Karpas-422 (cell line): Measurements from ENCODE around the gene ARL4C. TPM values are rescaled to one million over a fixed set of nuclear protein-coding genes. Genes with fewer than 3 reads are reported as not detected.
"Not testable (repeated sequence)": the region's sequence is repeated elsewhere in the genome, so short reads cannot be mapped to it uniquely, and the experiment has no call there.

Source experiments
- DNase-seq: peaks from one replicate; pipeline ENCODE4 v3.0.0-alpha.2; 2015
- H2AFZ ChIP-seq: fragments of 200-600 bp; sonication (generic); 2 replicates; pipeline ENCODE4 v1.6.1; 2014; ENCODE audit warnings: antibody characterized with exemption, low read length, mixed read lengths
- H3K27ac ChIP-seq: fragments of 200-600 bp; sonication (generic); 2 replicates; pipeline ENCODE4 v1.5.1; 2014; ENCODE audit warnings: mild to moderate bottlenecking, low read length, moderate library complexity
- H3K27me3 ChIP-seq: fragments of 200-600 bp; sonication (generic); 2 replicates; pipeline ENCODE4 v1.6.1; 2014; ENCODE audit warnings: low read length, mixed read lengths
- H3K36me3 ChIP-seq: fragments of 200-600 bp; sonication (generic); 2 replicates; pipeline ENCODE4 v1.6.1; 2014; ENCODE audit warnings: low read length, mixed read lengths; ENCODE audit not compliant: insufficient read depth
- H3K4me1 ChIP-seq: fragments of 200-600 bp; sonication (generic); 2 replicates; pipeline ENCODE4 v1.6.1; 2014; ENCODE audit warnings: mild to moderate bottlenecking, low read length, mixed read lengths
- H3K4me2 ChIP-seq: fragments of 200-600 bp; sonication (generic); 2 replicates; pipeline ENCODE4 v1.6.1; 2014; ENCODE audit warnings: low read length, low read depth, mild to moderate bottlenecking; ENCODE audit not compliant: poor library complexity, severe bottlenecking
- H3K4me3 ChIP-seq: fragments of 200-600 bp; sonication (generic); 2 replicates; pipeline ENCODE4 v1.5.1; 2014; ENCODE audit warnings: mild to moderate bottlenecking, antibody characterized with exemption, low read length, mixed read lengths
- H3K79me2 ChIP-seq: fragments of 200-600 bp; sonication (generic); 2 replicates; pipeline ENCODE4 v1.6.1; 2014; ENCODE audit warnings: mild to moderate bottlenecking, low read length, mixed read lengths
- H3K9ac ChIP-seq: fragments of 200-600 bp; sonication (generic); 2 replicates; pipeline ENCODE4 v1.6.0; 2014; ENCODE audit warnings: low read length
- H3K9me2 ChIP-seq: fragments of 200-600 bp; sonication (generic), shearing (Covaris generic); replicated peaks from 2 replicates; pipeline ENCODE4 v1.6.0; 2014; ENCODE audit warnings: mild to moderate bottlenecking, low read length, moderate library complexity; ENCODE audit not compliant: insufficient read depth
- H3K9me3 ChIP-seq: fragments of 300-700, 200-600 bp; sonication (generic); 2 replicates; pipeline ENCODE4 v1.6.1; 2014; ENCODE audit warnings: low read length, mixed read lengths
- H4K20me1 ChIP-seq: fragments of 200-600 bp; sonication (generic); 2 replicates; pipeline ENCODE4 v1.6.1; 2014; ENCODE audit warnings: mild to moderate bottlenecking, antibody characterized with exemption, low read length, low read depth; ENCODE audit not compliant: insufficient read depth
- total RNA-seq: library from RNA; depleted of rRNA; stranded (reverse); fragments of >200 nt; shearing (Covaris generic); gene quantifications from 2 replicates; pipeline ENCODE4 v1.2.3, GENCODE V29; 2014; ENCODE audit warnings: low replicate concordance

ARL4C gene
- total RNA-seq, 1 experiment from 2014 or later, result not detected

- H3K36me3 ChIP-seq, result no peaks in the 10 kb centered on the region
- no peaks in the 10 kb centered on the region for H3K9me3 ChIP-seq
- H3K9me2 ChIP-seq, result no peaks in the 10 kb centered on the region
- no peak overlapping the region for H3K4me2 ChIP-seq
- H3K4me3 ChIP-seq, result no peak overlapping the region
- H3K9ac ChIP-seq, result no peak overlapping the region
- no peaks in the 10 kb centered on the region for H3K79me2 ChIP-seq
- no peaks in the 10 kb centered on the region for H3K4me1 ChIP-seq
- no peak overlapping the region for H3K27ac ChIP-seq
- no peaks in the 10 kb centered on the region for H4K20me1 ChIP-seq
- H3K27me3 ChIP-seq, result no peaks in the 10 kb centered on the region; the same call in 1 of the 2 replicates
- H2AFZ ChIP-seq, result no peak overlapping the region
- DNase-seq, result no peak
These were observed 34.5 kb downstream of the ARL4C start for GRCh38 chr2:234462218-234462992.

- H3K36me3 ChIP-seq, result no peaks in the 10 kb centered on the region
- H3K9me3 ChIP-seq, result no peaks in the 10 kb centered on the region
- H3K4me1 ChIP-seq, result no peaks in the 10 kb centered on the region
- H3K27ac ChIP-seq, result no peak overlapping the region
- no peak overlapping the region for H3K9ac ChIP-seq
- DNase-seq, result no peak
- H3K9me2 ChIP-seq, result no peaks in the 10 kb centered on the region
- no peaks in the 10 kb centered on the region for H3K27me3 ChIP-seq
- H2AFZ ChIP-seq, result no peak overlapping the region
- no peak overlapping the region for H3K4me3 ChIP-seq
- H4K20me1 ChIP-seq, result no peaks in the 10 kb centered on the region
- H3K4me2 ChIP-seq, result no peak overlapping the region
- H3K79me2 ChIP-seq, result no peaks in the 10 kb centered on the region
These were observed 37.4 kb downstream of the ARL4C start for GRCh38 chr2:234459401-234460009.

- Histone ChIP-seq H3K4me1 (no peaks in the 10 kb centered on the region), H3K9me2 (no peaks in the 10 kb centered on the region), H3K9me3 (no peaks in the 10 kb centered on the region)
These were observed 38.4 kb downstream of the ARL4C start for GRCh38 chr2:234458466-234458865.

GRCh38 chr2:234457421-234457820, 39.5 kb downstream of the ARL4C start:
- H3K9ac ChIP-seq, result no peak overlapping the region
- no peak overlapping the region for H2AFZ ChIP-seq
- H3K9me3 ChIP-seq, result no peaks in the 10 kb centered on the region
- no peaks in the 10 kb centered on the region for H3K79me2 ChIP-seq
- no peaks in the 10 kb centered on the region for H3K27me3 ChIP-seq
- no peaks in the 10 kb centered on the region for H3K9me2 ChIP-seq
- no peaks in the 10 kb centered on the region for H3K36me3 ChIP-seq
- no peaks in the 10 kb centered on the region for H4K20me1 ChIP-seq
- no peak overlapping the region for H3K27ac ChIP-seq
- no peaks in the 10 kb centered on the region for H3K4me1 ChIP-seq
- H3K4me2 ChIP-seq, result no peak overlapping the region
- no peak overlapping the region for H3K4me3 ChIP-seq
- no peak for DNase-seq

More at GRCh38 chr2:234458466-234458865, 38.4 kb downstream of the ARL4C start:
- H3K4me2 ChIP-seq, result no peak overlapping the region
- no peak overlapping the region for H2AFZ ChIP-seq
- no peak for DNase-seq
- H3K79me2 ChIP-seq, result no peaks in the 10 kb centered on the region
- no peak overlapping the region for H3K27ac ChIP-seq
- no peaks in the 10 kb centered on the region for H3K36me3 ChIP-seq
- H4K20me1 ChIP-seq, result no peaks in the 10 kb centered on the region
- no peak overlapping the region for H3K9ac ChIP-seq
- H3K27me3 ChIP-seq, result no peaks in the 10 kb centered on the region
- H3K4me3 ChIP-seq, result no peak overlapping the region

- not testable (repeated sequence) for DNase-seq, H3K9me3 ChIP-seq, H3K4me3 ChIP-seq, H3K9me2 ChIP-seq, H3K27ac ChIP-seq, H3K4me1 ChIP-seq, H3K79me2 ChIP-seq, H4K20me1 ChIP-seq, H3K9ac ChIP-seq, H2AFZ ChIP-seq, H3K36me3 ChIP-seq, H3K4me2 ChIP-seq, H3K27me3 ChIP-seq
These were observed 41.6 kb downstream of the ARL4C start for GRCh38 chr2:234455246-234455645.

GRCh38 chr2:234454433-234454832, 42.4 kb downstream of the ARL4C start:
- no peak for DNase-seq
- Histone ChIP-seq H3K79me2 (no peaks in the 10 kb centered on the region), H2AFZ (no peak overlapping the region), H3K36me3 (no peaks in the 10 kb centered on the region), H3K9me2 (no peaks in the 10 kb centered on the region), H3K4me3 (no peak overlapping the region), H4K20me1 (no peaks in the 10 kb centered on the region), H3K9ac (no peak overlapping the region), H3K27ac (no peak overlapping the region), H3K9me3 (no peaks in the 10 kb centered on the region), H3K4me2 (no peak overlapping the region), H3K4me1 (no peaks in the 10 kb centered on the region), H3K27me3 (no peaks in the 10 kb centered on the region)

- Histone ChIP-seq H3K9me3 (no peaks in the 10 kb centered on the region), H3K79me2 (no peaks in the 10 kb centered on the region), H3K27ac (no peak overlapping the region), H3K4me2 (no peak overlapping the region), H2AFZ (no peak overlapping the region), H3K36me3 (no peaks in the 10 kb centered on the region), H3K27me3 (no peaks in the 10 kb centered on the region), H3K4me1 (no peaks in the 10 kb centered on the region), H3K9me2 (no peaks in the 10 kb centered on the region), H4K20me1 (no peaks in the 10 kb centered on the region), H3K4me3 (no peak overlapping the region), H3K9ac (no peak overlapping the region)
- no peak for DNase-seq
These were observed 43.7 kb downstream of the ARL4C start for GRCh38 chr2:234453216-234453615.

- Histone ChIP-seq H3K36me3 (no peaks in the 10 kb centered on the region), H3K4me2 (no peak overlapping the region), H3K27ac (no peak overlapping the region), H4K20me1 (no peaks in the 10 kb centered on the region), H3K4me1 (no peaks in the 10 kb centered on the region), H3K9me2 (no peaks in the 10 kb centered on the region), H2AFZ (no peak overlapping the region), H3K4me3 (no peak overlapping the region), H3K79me2 (no peaks in the 10 kb centered on the region), H3K9ac (no peak overlapping the region), H3K9me3 (no peaks in the 10 kb centered on the region), H3K27me3 (no peaks in the 10 kb centered on the region)
- DNase-seq, result no peak
These were observed 44.8 kb downstream of the ARL4C start for GRCh38 chr2:234451852-234452625.
